HG03095 (cell line): ENCODE results near the gene KRTAP2-3.
"Not testable (repeated sequence)": the region's sequence is repeated elsewhere in the genome, so short reads cannot be mapped to it uniquely, and the experiment has no call there.

Source experiments
- ATAC-seq: cut with Tn5 transposase; IDR thresholded peaks from one replicate; pipeline ENCODE4 v1.9.1; 2021; ENCODE audit warnings: moderate library complexity; ENCODE audit not compliant: unreplicated experiment

The KRTAP2-3 gene

DNA sequence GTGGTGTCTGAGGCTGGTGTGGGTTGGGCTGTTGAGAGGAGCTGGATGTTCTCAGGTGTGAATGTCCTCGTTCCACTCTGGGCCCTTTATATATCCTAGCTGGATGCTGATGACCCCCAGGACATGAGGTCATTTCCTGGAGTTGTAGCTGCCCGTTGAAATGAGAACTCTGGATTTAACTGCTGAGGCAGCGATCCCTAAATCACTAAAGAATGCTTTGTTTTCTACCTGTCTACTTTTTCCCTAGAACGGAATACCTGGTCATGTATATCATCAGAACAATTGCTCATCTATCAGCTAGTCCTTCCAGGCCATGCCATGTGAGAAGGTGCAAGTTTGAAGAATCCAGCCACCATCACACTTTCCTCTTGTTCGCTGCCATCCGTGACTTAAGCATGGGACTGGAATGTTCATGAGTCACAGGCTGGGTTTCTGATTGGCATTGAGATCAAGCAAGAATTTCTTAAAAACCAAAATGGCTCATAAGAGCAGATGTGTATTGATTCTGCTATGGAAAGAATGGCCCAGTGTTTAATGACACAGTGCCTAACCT lies at the start of gene KRTAP2-3:
KRTAP2-3 (minus strand) TSS at position 63 of the 553 bp plus-strand sequence. CDS start 64 bp downstream, outside the sequence.
- ATAC-seq, result no peak

DNA sequence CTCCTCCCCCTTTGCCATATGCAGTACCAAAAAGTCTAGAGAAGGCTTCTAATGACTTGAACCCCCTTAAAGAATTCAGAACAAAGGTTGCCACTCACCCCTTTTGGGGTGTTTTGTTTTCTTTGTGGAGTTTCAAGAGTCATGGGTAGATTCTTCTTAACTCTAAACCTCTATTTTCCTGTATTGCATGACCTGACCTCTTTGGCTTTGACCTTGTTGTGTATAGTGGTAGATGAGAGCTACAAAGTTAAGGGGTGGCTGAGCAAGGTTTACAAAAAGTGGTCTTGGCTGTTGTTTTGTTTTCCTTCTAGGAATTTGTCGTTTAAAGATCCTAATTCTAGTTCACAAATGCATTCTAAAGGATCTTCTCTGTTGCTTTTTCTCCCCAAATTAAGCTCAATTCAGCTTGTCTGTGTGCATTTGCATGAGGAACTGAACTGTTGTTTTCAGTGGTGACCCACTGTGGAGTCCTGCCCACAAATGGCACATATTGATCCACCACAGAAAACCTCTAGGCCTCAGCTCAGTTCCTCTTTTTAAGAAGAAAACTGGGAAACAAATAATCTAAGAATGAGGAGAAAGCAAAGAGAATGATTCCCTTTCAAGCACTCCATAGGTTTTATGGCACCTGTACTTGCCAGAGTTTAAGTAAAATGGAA lies 48.9 kb upstream of the KRTAP2-3 start:
- not testable (repeated sequence) for ATAC-seq

DNA sequence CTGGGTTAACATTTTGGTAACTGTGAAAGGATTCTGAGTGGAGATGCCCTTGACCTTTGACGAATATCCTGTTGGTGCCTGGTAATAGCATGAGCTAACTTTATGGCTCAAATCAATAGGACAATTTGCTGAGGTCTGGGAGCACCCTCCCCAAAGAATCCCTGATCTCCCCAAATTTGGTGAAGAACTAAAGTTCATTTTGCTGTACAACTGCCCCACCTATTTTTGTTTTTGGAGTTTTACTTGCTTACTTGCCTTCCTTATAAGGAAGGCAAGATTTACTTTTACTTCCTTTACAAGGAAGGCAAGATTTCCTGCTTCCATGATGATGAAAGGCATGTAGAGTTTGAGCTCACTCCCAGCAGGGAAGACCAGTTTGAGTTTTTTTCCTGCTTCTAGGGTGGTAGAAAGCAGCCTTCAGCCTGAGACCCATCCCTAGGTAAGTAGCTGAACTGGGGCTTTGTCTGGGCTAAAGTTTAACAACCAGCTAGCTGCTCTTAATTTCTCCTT lies 48.1 kb upstream of the KRTAP2-3 start:
- ATAC-seq, result no peak

DNA sequence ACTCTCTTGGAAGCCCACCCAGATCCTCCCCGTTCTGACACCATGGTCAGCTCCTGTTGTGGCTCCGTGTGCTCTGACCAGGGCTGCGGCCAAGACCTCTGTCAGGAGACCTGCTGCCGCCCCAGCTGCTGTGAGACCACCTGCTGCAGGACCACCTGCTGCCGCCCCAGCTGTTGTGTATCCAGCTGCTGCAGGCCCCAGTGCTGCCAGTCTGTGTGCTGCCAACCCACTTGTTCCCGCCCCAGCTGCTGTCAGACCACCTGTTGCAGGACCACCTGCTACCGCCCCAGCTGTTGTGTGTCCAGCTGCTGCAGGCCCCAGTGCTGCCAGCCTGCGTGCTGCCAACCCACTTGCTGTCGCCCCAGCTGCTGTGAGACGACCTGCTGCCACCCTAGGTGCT lies 45.4 kb upstream of the KRTAP2-3 start, which contains the start of gene KRTAP4-9:
KRTAP4-9 (plus strand) TSS at position 43 of the 400 bp plus-strand sequence; CDS start at position 43, 0 bp downstream.
- ATAC-seq, result not testable (repeated sequence)

GRCh38 chr17:41104386-41105038 lies 44.6 kb upstream of the KRTAP2-3 start:
- ATAC-seq, result not testable (repeated sequence)

- no peak for ATAC-seq
Measured at GRCh38 chr17:41103896-41104295, 44.0 kb upstream of the KRTAP2-3 start.

DNA sequence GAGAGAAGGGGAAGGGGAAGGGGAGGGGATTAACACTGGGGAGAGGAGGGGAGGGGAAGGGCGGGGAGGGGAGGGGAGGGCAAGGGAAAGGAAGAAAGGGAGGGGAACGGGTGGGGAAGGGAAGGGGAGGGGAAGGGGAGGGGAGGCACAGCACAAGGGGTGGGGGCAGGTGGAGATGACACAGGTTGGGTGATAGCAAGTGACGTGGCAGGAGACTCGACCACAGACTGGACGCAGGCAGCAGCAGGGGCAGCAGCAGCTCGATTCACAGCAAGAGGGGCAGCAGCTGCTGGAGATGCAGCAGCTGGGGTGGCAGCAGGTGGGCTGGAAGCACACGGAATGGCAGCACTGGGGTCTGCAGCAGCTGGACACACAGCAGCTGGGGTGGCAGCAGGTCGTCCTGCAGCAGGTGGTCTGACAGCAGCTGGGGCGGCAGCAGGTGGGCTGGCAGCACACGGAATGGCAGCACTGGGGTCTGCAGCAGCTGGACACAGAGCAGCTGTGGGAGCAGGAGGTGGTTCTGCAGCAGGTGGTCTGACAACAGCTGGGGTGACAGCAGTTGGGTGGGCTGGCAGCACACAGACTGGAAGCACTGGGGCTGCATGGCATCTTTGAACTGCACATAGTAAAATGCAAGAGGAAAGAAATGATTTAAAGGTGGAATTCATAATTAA lies 41.8 kb upstream of the KRTAP2-3 start, which contains the start of gene KRTAP4-16:
KRTAP4-16 (minus strand) TSS at position 624 of the 674 bp plus-strand sequence; CDS start at position 624, 0 bp downstream.
- no peak for ATAC-seq

DNA sequence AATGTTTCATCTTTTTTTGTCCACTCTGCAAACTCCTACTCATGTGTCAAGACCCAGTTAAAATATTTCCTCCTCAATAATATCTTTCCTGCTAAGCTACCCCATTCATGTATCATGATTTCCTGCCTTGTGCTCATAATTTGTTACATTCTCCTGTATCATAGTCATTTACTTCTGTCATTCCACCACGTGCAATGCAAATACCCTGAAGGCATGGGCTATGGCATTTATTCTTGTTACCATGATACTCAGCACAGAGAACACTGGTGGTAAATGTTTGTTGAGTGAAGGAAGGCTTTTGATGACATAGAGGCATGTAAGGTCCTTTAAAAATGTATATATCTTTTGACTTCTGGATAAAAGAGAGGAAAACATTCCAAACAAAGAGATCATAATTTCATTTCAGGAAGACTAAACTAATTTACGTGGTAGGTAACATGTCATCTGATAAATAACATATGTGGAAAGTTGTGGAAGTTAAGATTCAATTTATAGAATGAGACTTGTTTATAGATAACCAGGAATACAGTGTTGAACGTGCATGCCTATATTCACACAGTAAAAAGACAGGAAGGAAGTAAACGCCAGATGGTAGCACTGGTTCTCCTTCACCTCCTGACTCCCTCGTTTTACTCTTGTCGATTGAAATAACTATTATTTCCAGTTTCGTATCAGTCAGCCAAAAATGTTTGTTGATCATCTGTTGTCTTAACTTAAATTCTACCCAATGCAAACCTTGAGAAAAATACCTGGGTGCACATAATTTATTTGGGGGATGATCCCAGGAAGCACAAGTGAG lies 40.0 kb upstream of the KRTAP2-3 start:
- not testable (repeated sequence) for ATAC-seq

- no peak for ATAC-seq
Measured at GRCh38 chr17:41098481-41098880, 38.6 kb upstream of the KRTAP2-3 start.

DNA sequence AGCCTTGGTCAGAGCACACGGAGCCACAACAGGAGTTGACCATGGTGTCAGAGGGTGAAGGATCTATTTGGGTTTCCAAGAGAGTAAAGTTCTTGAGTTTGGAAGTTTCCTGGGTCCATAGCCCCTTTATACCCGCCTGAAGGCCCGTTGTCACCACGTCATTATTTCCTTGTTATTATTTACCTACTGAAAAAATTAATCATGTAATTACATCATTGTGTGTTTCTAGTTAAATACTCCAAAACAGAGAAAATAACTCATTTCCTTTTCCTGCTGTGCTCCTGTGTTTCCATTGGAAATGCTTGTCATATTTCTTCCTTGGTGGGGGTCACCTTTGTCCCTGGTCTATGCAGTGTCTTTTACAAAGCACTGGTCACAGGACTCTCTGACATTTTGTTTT lies 38.1 kb upstream of the KRTAP2-3 start, which contains the start of gene KRTAP4-8:
KRTAP4-8 (minus strand) TSS at position 101 of the 400 bp plus-strand sequence; CDS start at position 43, 58 bp downstream.
- ATAC-seq, result no peak

DNA sequence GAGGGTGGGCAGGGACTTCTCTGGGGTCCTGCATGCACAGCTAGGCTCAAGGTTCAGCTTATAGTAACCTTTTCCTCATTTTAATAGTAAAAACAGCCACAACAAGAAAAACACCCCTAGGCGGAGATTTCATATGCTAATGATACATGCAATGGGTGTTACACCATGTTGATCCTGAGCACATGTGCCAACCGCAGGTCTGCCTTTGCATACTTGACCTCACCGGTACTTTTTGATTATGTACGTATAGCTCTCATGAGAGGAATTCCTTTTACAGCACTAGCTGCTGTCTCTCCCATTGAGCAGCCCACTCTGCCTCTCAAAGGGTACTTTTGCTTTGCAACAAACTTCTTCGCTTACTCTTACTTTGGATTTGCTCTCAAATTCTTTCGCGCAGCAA lies 36.1 kb upstream of the KRTAP2-3 start:
- ATAC-seq, result no peak

- ATAC-seq, result not testable (repeated sequence)
Measured at GRCh38 chr17:41088760-41089352, 28.9 kb upstream of the KRTAP2-3 start.

DNA sequence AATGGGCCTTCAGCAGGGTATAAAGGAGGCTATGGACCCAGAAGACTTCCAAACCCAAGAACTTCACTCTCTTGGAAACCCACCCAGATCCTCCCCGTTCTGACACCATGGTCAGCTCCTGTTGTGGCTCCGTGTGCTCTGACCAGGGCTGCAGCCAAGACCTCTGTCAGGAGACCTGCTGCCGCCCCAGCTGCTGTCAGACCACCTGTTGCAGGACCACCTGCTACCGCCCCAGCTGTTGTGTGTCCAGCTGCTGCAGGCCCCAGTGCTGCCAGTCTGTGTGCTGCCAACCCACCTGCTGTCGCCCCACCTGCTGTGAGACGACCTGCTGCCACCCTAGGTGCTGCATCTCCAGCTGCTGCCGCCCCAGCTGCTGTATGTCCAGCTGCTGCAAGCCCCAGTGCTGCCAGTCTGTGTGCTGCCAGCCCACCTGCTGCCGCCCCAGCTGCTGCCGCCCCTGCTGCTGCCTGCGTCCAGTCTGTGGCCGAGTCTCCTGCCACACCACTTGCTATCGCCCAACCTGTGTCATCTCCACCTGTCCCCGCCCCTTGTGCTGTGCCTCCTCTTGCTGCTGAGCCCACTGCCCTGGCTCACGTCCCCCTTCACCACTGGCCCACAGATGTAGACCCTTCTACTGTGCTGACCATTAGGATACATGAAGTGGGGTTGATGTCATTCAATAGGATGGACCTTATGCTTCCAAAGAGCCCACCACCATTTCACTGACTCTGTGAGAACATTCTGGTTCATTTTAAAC lies 24.4 kb upstream of the KRTAP2-3 start, which contains the start of gene KRTAP4-7:
KRTAP4-7 (plus strand) TSS at position 51 of the 757 bp plus-strand sequence; CDS start at position 108, 57 bp downstream.
- ATAC-seq, result not testable (repeated sequence)

- ATAC-seq, result not testable (repeated sequence)
Measured at GRCh38 chr17:41083427-41083826, 23.5 kb upstream of the KRTAP2-3 start.

GRCh38 chr17:41082626-41083025 lies 22.7 kb upstream of the KRTAP2-3 start:
- no peak for ATAC-seq

DNA sequence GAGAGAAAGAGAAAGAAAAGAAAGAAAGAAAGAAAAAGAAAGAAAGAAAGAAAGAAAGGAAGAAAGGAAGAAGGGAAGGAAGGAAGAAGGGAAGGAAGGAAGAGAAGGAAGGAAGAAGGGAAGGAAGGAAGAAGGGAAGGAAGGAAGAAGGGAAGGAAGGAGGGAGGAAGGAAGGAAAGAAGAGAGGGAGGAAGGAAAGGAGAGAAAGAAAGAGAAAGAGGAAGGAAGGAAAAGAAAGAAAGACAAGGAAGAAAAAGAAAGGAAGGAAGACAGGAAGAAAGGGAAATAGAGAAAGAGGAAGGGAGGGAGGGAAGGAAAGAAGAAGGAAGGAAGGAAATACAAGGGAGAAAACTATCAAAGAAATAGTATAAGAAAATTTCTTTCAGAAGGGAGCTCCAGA lies 16.9 kb upstream of the KRTAP2-3 start:
- no peak for ATAC-seq

- no peak for ATAC-seq
Measured at GRCh38 chr17:41073676-41074075, 13.8 kb upstream of the KRTAP2-3 start.

GRCh38 chr17:41071606-41072360 lies 11.9 kb upstream of the KRTAP2-3 start:
- ATAC-seq, result no peak
